Ishikawa (cell line): ENCODE measurements around the gene PHIP.

Experiments
- CEBPB ChIP-seq: IDR thresholded peaks from 2 replicates; pipeline ENCODE4 v1.6.1; 2012
- CREB1 ChIP-seq: IDR thresholded peaks from 2 replicates; pipeline ENCODE4 v1.6.1; 2012; ENCODE audit warnings: low read depth
- EP300 ChIP-seq: IDR thresholded peaks from 2 replicates; pipeline ENCODE4 v1.6.1; 2012; ENCODE audit warnings: borderline replicate concordance
- FOXM1 ChIP-seq: IDR thresholded peaks from 2 replicates; pipeline ENCODE4 v1.6.1; 2012; ENCODE audit warnings: low read depth, borderline replicate concordance
- NFIC ChIP-seq: IDR thresholded peaks from 2 replicates; pipeline ENCODE4 v1.6.1; 2012
- RAD21 ChIP-seq: IDR thresholded peaks from 2 replicates; pipeline ENCODE4 v1.6.1; 2012; ENCODE audit warnings: low read depth
- REST ChIP-seq: IDR thresholded peaks from 2 replicates; pipeline ENCODE4 v1.6.1; 2012; ENCODE audit warnings: low read depth, mild to moderate bottlenecking
- TEAD4 ChIP-seq: IDR thresholded peaks from 2 replicates; pipeline ENCODE4 v1.6.1; 2012
- YY1 ChIP-seq: IDR thresholded peaks from 2 replicates; pipeline ENCODE4 v1.6.1; 2012; ENCODE audit warnings: low read depth

- TF ChIP-seq REST (no peak), CREB1 (no peak), NFIC (no peak), TEAD4 (no peak), RAD21 (peak; percentile 20; the same call in 1 of the 2 replicates), YY1 (no peak), EP300 (no peak), CEBPB (no peak), FOXM1 (no peak)
Measured at GRCh38 chr6:79127660-79128059, 49.6 kb upstream of the PHIP start.
